SH-SY5Y (cell line): ENCODE results near the gene SBF1.

Source experiments
- GATA2 ChIP-seq: IDR thresholded peaks from 2 replicates; pipeline ENCODE4 v1.6.1; 2011; ENCODE audit warnings: mild to moderate bottlenecking, low read depth, low read length
- GATA3 ChIP-seq: IDR thresholded peaks from 2 replicates; pipeline ENCODE4 v1.6.1; 2011; ENCODE audit warnings: low read depth, mild to moderate bottlenecking, low read length, moderate library complexity

DNA sequence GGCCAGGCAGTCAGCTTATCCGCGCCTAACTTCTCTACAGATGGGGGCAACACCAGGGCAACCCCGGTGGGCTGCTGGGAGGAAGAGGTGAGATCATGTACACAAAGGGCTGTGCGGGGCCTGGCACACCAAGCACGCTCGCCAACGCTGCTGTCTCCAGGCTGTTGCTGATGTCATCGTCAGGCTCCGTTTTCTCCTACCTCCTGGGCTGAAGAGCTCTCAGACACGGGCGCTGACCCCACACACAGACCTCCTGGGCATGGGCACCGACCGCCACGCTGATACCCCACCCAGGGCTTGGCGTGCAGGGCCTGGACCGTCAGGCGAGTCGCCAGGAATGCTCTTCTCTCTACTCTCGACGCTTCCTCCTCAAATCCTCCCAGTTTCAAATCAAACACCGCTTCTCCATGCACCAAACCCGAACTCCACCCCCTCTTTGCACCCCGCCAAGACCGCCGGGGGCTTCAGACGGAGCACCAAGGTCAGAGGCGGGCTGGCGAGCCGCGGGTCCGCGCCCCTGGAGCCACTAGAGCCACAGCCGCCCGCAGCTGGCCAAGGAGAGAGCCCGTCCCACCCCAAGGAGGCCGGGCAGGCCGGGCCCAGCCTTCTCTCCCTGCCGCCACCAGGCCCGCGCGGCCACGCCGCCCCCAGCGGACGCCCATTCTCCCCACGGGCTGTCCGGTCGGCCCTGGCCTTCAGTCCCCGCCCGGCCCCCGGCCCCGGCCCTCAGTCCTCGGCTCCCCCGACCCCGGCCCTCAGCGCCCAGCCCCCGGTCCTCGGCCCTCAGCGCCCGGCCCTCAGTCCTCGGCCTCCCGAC is 772 bp downstream of the SBF1 start:
- TF ChIP-seq GATA3 (no peak), GATA2 (no peak)
